PFSK-1 (cell line): Measurements from ENCODE around the gene TJAP1.

ENCODE experiments used
- FOXP2 ChIP-seq: optimal IDR thresholded peaks from 2 replicates; pipeline ENCODE3; 2011; ENCODE audit warnings: borderline replicate concordance, control low read depth, inconsistent platforms; ENCODE audit not compliant: insufficient read depth; ENCODE audit errors: extremely low read length, extremely low read depth
- POLR2AphosphoS5 ChIP-seq: IDR thresholded peaks from 2 replicates; pipeline ENCODE4 v1.6.1; 2012; ENCODE audit warnings: low read depth, mild to moderate bottlenecking, control low read depth, low read length, moderate library complexity
- REST ChIP-seq, 2 experiments: IDR thresholded peaks; 2 replicates each; pipeline versions ENCODE4 v1.6.1 to v1.8.0; 2011 to 2012; ENCODE audit warnings: low read depth in 2 of 2, low read length in 2 of 2, control low read depth in 1 of 2, inconsistent platforms in 1 of 2, mild to moderate bottlenecking in 1 of 2, moderate library complexity in 1 of 2; ENCODE audit not compliant: insufficient read depth in 1 of 2
- SIN3A ChIP-seq: IDR thresholded peaks from 2 replicates; pipeline ENCODE4 v1.6.1; 2012; ENCODE audit warnings: mild to moderate bottlenecking, low read length, moderate library complexity, borderline replicate concordance; ENCODE audit not compliant: insufficient read depth
- TAF1 ChIP-seq: IDR thresholded peaks from 2 replicates; pipeline ENCODE4 v1.6.1; 2012; ENCODE audit warnings: low read length, control low read depth, borderline replicate concordance; ENCODE audit not compliant: insufficient read depth

GRCh38 chr6:43540507-43540906 lies 63.1 kb downstream of the TJAP1 start:
- TF ChIP-seq SIN3A (no peak), TAF1 (no peak), REST (IDR thresholded peaks at IDR 0.05; ENCODE audit: insufficient read depth in 1 of 2, low read depth in 2 of 2, low read length in 2 of 2) (no peak), POLR2AphosphoS5 (no peak), FOXP2 (no peak)
